ENCODE data around the gene RRAGC. TPM values are rescaled to one million over a fixed set of nuclear protein-coding genes. Genes with fewer than 3 reads are reported as not detected.

RRAGC gene
- polyA plus RNA-seq, 2 of the 4 experiments (the other 2 are of a cell fraction): 10.9 to 18.0 TPM

- no peak for ATAC-seq
- ChIA-PET POLR2A (no interaction called here), CTCF (no interaction called here)
- TF ChIP-seq FOXS1 (CRISPR knock-in tag; IDR thresholded peaks at IDR 0.05) (no peak), PHF8 (IDR thresholded peaks at IDR 0.05; ENCODE audit: borderline replicate concordance, low read depth) (no peak), FOSB (CRISPR knock-in tag; IDR thresholded peaks at IDR 0.05) (no peak)
- H3K27ac ChIP-seq: no peak overlapping the region
- no peak overlapping the region for H3K4me2 ChIP-seq
- H3K4me1 ChIP-seq: no peaks in the 10 kb centered on the region
- DNase-seq (ENCODE audit: low read depth in 1 of 2, low spot score in 1 of 2): no peak
- no peak for FAIRE-seq
- H3K4me3 ChIP-seq: no peak overlapping the region
- peaks cover 2% of the 10 kb centered on the region; the same call in 1 of the 3 replicates for H3K9me3 ChIP-seq
- 88% methylated on average over 13 of the region's 13 CpGs for WGBS (ENCODE audit: missing lambda C conversion rate)
Observed at GRCh38 chr1:38908821-38909220, 49.2 kb upstream of the RRAGC start.

DNA sequence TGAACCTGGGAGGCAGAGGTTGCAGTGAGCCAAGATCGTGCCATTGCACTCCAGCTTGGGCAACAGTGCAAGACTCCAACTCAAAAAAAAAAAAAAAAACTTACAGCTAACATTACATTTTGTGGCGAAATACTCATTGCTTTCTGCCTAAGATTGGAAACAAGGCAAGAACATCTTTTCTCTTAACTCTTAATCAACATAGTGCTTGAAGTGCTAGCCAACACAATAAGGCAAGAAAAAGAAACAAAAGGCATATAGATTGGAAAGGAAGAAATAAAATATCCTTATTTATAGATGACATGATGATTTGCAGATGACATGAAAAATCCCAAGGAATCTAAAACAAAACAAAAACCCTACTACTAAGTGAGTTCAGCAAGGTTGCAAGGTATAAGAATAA, 46.4 kb upstream of the RRAGC start:
- CTCF ChIA-PET: no interaction called here
- DNase-seq (ENCODE audit: low read depth in 1 of 2, low spot score in 1 of 2) (no peak), FAIRE-seq (no peak), ATAC-seq (no peak)
- POLR2A ChIA-PET: no interaction called here
- Histone ChIP-seq H3K27ac (no peak overlapping the region), H3K4me3 (no peak overlapping the region), H3K4me1 (no peaks in the 10 kb centered on the region), H3K9me3 (peaks cover 2% of the 10 kb centered on the region; the same call in 1 of the 3 replicates), H3K4me2 (no peak overlapping the region)
- WGBS (ENCODE audit: missing lambda C conversion rate): 77% methylated on average over 2 of the region's 2 CpGs
- TF ChIP-seq RCOR1 (IDR thresholded peaks at IDR 0.05; ENCODE audit: low read depth, low read length) (no peak), HOXA7 (CRISPR knock-in tag; IDR thresholded peaks at IDR 0.05) (no peak), POLR2A (IDR thresholded peaks at IDR 0.05; ENCODE audit: low read length) (no peak), ZFP36 (IDR thresholded peaks at IDR 0.05; ENCODE audit: borderline replicate concordance, partially characterized antibody) (no peak), MAFK (IDR thresholded peaks at IDR 0.05; ENCODE audit: partially characterized antibody) (no peak), PBX3 (IDR thresholded peaks at IDR 0.05) (no peak), CBX2 (IDR thresholded peaks at IDR 0.05; ENCODE audit: borderline replicate concordance, low read depth) (no peak), GATA3 (IDR thresholded peaks at IDR 0.05; ENCODE audit: borderline replicate concordance) (no peak), ZNF302 (CRISPR knock-in tag; IDR thresholded peaks at IDR 0.05) (no peak), SMC3 (IDR thresholded peaks at IDR 0.05) (no peak), FOSB (CRISPR knock-in tag; IDR thresholded peaks at IDR 0.05) (no peak), HOXB5 (CRISPR knock-in tag; IDR thresholded peaks at IDR 0.05) (no peak), CHD4 (IDR thresholded peaks at IDR 0.05; ENCODE audit: borderline replicate concordance) (no peak), MAZ (IDR thresholded peaks at IDR 0.05; ENCODE audit: borderline replicate concordance, low read depth, low read length) (no peak), MAX (IDR thresholded peaks at IDR 0.05) (no peak), EHMT2 (IDR thresholded peaks at IDR 0.05; ENCODE audit: low read depth) (no peak)
- TF ChIP-seq, protein P1, sequence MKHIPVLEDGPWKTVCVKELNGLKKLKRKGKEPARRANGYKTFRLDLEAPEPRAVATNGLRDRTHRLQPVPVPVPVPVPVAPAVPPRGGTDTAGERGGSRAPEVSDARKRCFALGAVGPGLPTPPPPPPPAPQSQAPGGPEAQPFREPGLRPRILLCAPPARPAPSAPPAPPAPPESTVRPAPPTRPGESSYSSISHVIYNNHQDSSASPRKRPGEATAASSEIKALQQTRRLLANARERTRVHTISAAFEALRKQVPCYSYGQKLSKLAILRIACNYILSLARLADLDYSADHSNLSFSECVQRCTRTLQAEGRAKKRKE (CRISPR knock-in tag; IDR thresholded peaks at IDR 0.05; ENCODE audit: low read depth): no peak

DNA sequence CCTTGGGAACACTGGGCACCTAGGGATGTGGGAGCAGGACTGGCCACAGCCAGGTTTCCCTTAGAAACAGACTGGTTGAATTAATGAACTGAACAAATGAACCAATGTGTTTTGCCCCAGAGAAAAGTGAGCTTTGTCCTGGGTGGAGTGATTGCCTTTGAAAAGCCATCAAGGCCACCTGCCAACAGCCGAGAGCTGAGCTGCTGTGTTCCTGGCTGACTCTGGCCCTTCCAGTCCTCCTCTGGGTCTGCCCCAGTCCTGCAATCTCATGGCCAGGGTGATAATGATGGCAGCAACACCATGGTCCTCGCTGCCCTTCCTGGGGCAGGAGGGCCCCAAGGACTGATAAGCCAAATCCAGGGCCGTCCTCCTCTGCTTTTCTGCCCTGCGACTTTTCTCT, 40.0 kb upstream of the RRAGC start:
- no peak for FAIRE-seq
- no peak for DNase-seq (ENCODE audit: low read depth in 1 of 2, low spot score in 1 of 2)
- CTCF ChIA-PET: no interaction called here
- Histone ChIP-seq H3K4me1 (no peaks in the 10 kb centered on the region), H3K4me3 (no peak overlapping the region), H3K9me3 (no peaks in the 10 kb centered on the region), H3K27ac (no peak overlapping the region), H3K4me2 (no peak overlapping the region)
- POLR2A ChIA-PET: no interaction called here
- 85% methylated on average over 4 of the region's 4 CpGs for WGBS (ENCODE audit: missing lambda C conversion rate)
- ATAC-seq: no peak
- no peak for TF ChIP-seq ZC3H11A (IDR thresholded peaks at IDR 0.05)
- TF ChIP-seq E2F6 (IDR thresholded peaks at IDR 0.05; ENCODE audit: borderline replicate concordance, low read depth): no peak
- no peak for TF ChIP-seq MAX (IDR thresholded peaks at IDR 0.05)
- no peak for TF ChIP-seq ZNF302 (CRISPR knock-in tag; IDR thresholded peaks at IDR 0.05)
- no peak for TF ChIP-seq HDAC2 (IDR thresholded peaks at IDR 0.05)
- TF ChIP-seq CEBPB (IDR thresholded peaks at IDR 0.05): no peak
- TF ChIP-seq, protein P2, sequence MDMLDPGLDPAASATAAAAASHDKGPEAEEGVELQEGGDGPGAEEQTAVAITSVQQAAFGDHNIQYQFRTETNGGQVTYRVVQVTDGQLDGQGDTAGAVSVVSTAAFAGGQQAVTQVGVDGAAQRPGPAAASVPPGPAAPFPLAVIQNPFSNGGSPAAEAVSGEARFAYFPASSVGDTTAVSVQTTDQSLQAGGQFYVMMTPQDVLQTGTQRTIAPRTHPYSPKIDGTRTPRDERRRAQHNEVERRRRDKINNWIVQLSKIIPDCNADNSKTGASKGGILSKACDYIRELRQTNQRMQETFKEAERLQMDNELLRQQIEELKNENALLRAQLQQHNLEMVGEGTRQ (IDR thresholded peaks at IDR 0.05): no peak

Data from A549 (cell line).